WTC11 (cell line): ENCODE data around the gene CLEC2D. TPM values are rescaled to one million over a fixed set of nuclear protein-coding genes. Genes with fewer than 3 reads are reported as not detected.

Experiments
- ATAC-seq: fragments of 200-7000 bp; cut with Tn5 transposase; 2 replicates; pipeline ENCODE4 v1.10.0; 2021; ENCODE audit warnings: mild to moderate bottlenecking, moderate library complexity
- CTCF ChIA-PET: fragments of 300-600 bp; sonication (Branson Sonifier 250); formaldehyde crosslinking; loops from one replicate; lab custom pipeline; 2021; ENCODE audit warnings: antibody characterized with exemption; lab: Charles Lee
- POLR2A ChIA-PET: fragments of 350-600 bp; sonication (Branson Sonifier 250); formaldehyde crosslinking; loops from one replicate; lab custom pipeline; 2021; ENCODE audit warnings: antibody characterized with exemption; lab: Charles Lee
- DNase-seq: peaks from one replicate; pipeline ENCODE4 v3.0.0; 2021; ENCODE audit warnings: low spot score
- H3K27ac Mint-ChIP-seq: 2 replicates; pipeline ENCODE4 v1.8.0; 2021; ENCODE audit warnings: mixed read lengths
- H3K27me3 Mint-ChIP-seq: 2 replicates; pipeline ENCODE4 v1.8.0; 2021; ENCODE audit warnings: low read depth, mild to moderate bottlenecking, moderate library complexity, mixed read lengths
- H3K36me3 Mint-ChIP-seq: 2 replicates; pipeline ENCODE4 v1.8.0; 2021; ENCODE audit warnings: mixed read lengths
- H3K4me1 Mint-ChIP-seq: 2 replicates; pipeline ENCODE4 v1.8.0; 2022; ENCODE audit warnings: mixed read lengths
- H3K4me3 Mint-ChIP-seq: 2 replicates; pipeline ENCODE4 v1.8.0; 2021; ENCODE audit warnings: mild to moderate bottlenecking, moderate library complexity, mixed read lengths
- H3K9me3 Mint-ChIP-seq: 2 replicates; pipeline ENCODE4 v1.8.0; 2021; ENCODE audit warnings: mixed read lengths
- ATF2 ChIP-seq: sonication (generic); formaldehyde crosslinking; IDR thresholded peaks from 2 replicates; pipeline ENCODE4 v1.8.1; 2022; ENCODE audit warnings: low read depth, missing genetic modification reagents, borderline replicate concordance
- ELF4 ChIP-seq: sonication (generic); formaldehyde crosslinking; IDR thresholded peaks from 2 replicates; pipeline ENCODE4 v1.8.1; 2022; ENCODE audit warnings: low read depth, mild to moderate bottlenecking, moderate library complexity, missing genetic modification reagents
- FOXK1 ChIP-seq: sonication (generic); formaldehyde crosslinking; IDR thresholded peaks from 2 replicates; pipeline ENCODE4 v1.8.0; 2022; ENCODE audit warnings: mild to moderate bottlenecking, moderate library complexity, missing genetic modification reagents
- GRHL2 ChIP-seq: fragments of 250-450 bp; sonication (Bioruptor Pico); IDR thresholded peaks from 2 replicates; pipeline ENCODE4 v1.8.0; 2022; ENCODE audit warnings: mild to moderate bottlenecking, moderate library complexity; ENCODE audit not compliant: insufficient replicate concordance, severe bottlenecking
- IRF1 ChIP-seq: sonication (generic); formaldehyde crosslinking; IDR thresholded peaks from 2 replicates; pipeline ENCODE4 v1.8.0; 2023; ENCODE audit warnings: missing genetic modification reagents
- IRF2 ChIP-seq: sonication (generic); formaldehyde crosslinking; IDR thresholded peaks from 2 replicates; pipeline ENCODE4 v1.8.0; 2022; ENCODE audit warnings: low read depth, missing genetic modification reagents, borderline replicate concordance
- JAZF1 ChIP-seq: fragments of 250-450 bp; sonication (Bioruptor Pico); IDR thresholded peaks from 2 replicates; pipeline ENCODE4 v1.9.0; 2021; ENCODE audit warnings: moderate library complexity, mild to moderate bottlenecking, inconsistent platforms
- JUN ChIP-seq: sonication (generic); formaldehyde crosslinking; IDR thresholded peaks from 2 replicates; pipeline ENCODE4 v1.8.0; 2023; ENCODE audit warnings: mild to moderate bottlenecking, missing genetic modification reagents
- NFATC4 ChIP-seq: fragments of 250-450 bp; sonication (Bioruptor Pico); IDR thresholded peaks from 2 replicates; pipeline ENCODE4 v1.9.0; 2021; ENCODE audit warnings: mild to moderate bottlenecking
- NFE2L1 ChIP-seq: sonication (generic); formaldehyde crosslinking; IDR thresholded peaks from 2 replicates; pipeline ENCODE4 v1.8.1; 2023; ENCODE audit warnings: missing genetic modification reagents
- NR1H2 ChIP-seq: sonication (generic); formaldehyde crosslinking; IDR thresholded peaks from 2 replicates; pipeline ENCODE4 v1.9.0; 2021; ENCODE audit warnings: mild to moderate bottlenecking, moderate library complexity, missing genetic modification reagents
- OVOL2 ChIP-seq: fragments of 250-450 bp; sonication (Bioruptor Pico); IDR thresholded peaks from 2 replicates; pipeline ENCODE4 v1.9.0; 2021; ENCODE audit warnings: mild to moderate bottlenecking, borderline replicate concordance
- PRRX2 ChIP-seq: fragments of 250-450 bp; sonication (Bioruptor Pico); IDR thresholded peaks from 2 replicates; pipeline ENCODE4 v1.8.0; 2021; ENCODE audit warnings: mild to moderate bottlenecking
- TEAD4 ChIP-seq: sonication (generic); formaldehyde crosslinking; IDR thresholded peaks from 2 replicates; pipeline ENCODE4 v1.8.0; 2022; ENCODE audit warnings: mild to moderate bottlenecking, missing genetic modification reagents
- ZNF423 ChIP-seq: fragments of 250-450 bp; sonication (Bioruptor Pico); IDR thresholded peaks from 2 replicates; pipeline ENCODE4 v2.1.2; 2022; ENCODE audit warnings: mild to moderate bottlenecking, moderate library complexity
- ZNF512 ChIP-seq: sonication (generic); formaldehyde crosslinking; IDR thresholded peaks from 2 replicates; pipeline ENCODE4 v1.8.1; 2022; ENCODE audit warnings: missing genetic modification reagents, borderline replicate concordance
- ZNF671 ChIP-seq: fragments of 250-450 bp; sonication (Bioruptor Pico); IDR thresholded peaks from 2 replicates; pipeline ENCODE4 v1.8.0; 2021; ENCODE audit warnings: mild to moderate bottlenecking
- ZSCAN18 ChIP-seq: fragments of 250-450 bp; sonication (Bioruptor Pico); IDR thresholded peaks from 2 replicates; pipeline ENCODE4 v2.1.2; 2022; ENCODE audit warnings: mild to moderate bottlenecking, moderate library complexity
- total RNA-seq: library from RNA; stranded (reverse); gene quantifications from 3 replicates; pipeline ENCODE4 v1.2.3, GENCODE V29; 2021
- TF ChIP-seq, protein P1 (sequence below): fragments of 250-450 bp; sonication (Bioruptor Pico); IDR thresholded peaks from 2 replicates; pipeline ENCODE4 v1.9.0; 2021; ENCODE audit warnings: mild to moderate bottlenecking, borderline replicate concordance
- TF ChIP-seq, protein P2 (sequence below): sonication (generic); formaldehyde crosslinking; IDR thresholded peaks from 2 replicates; pipeline ENCODE4 v1.8.1; 2023; ENCODE audit warnings: mild to moderate bottlenecking, missing genetic modification reagents
- TF ChIP-seq, protein P3 (sequence below): sonication (generic); formaldehyde crosslinking; IDR thresholded peaks from 2 replicates; pipeline ENCODE4 v1.8.1; 2023; ENCODE audit warnings: mild to moderate bottlenecking, missing genetic modification reagents, moderate library complexity

The CLEC2D gene
- total RNA-seq, 1 experiment from 2014 or later: 6.2 TPM

GRCh38 chr12:9727813-9728212, 58.3 kb downstream of the CLEC2D start (continued):
- TF ChIP-seq ZSCAN18: no peak
- TF ChIP-seq IRF2 (CRISPR knock-in tag): no peak
- TF ChIP-seq TEAD4: no peak
- TF ChIP-seq, protein P1, sequence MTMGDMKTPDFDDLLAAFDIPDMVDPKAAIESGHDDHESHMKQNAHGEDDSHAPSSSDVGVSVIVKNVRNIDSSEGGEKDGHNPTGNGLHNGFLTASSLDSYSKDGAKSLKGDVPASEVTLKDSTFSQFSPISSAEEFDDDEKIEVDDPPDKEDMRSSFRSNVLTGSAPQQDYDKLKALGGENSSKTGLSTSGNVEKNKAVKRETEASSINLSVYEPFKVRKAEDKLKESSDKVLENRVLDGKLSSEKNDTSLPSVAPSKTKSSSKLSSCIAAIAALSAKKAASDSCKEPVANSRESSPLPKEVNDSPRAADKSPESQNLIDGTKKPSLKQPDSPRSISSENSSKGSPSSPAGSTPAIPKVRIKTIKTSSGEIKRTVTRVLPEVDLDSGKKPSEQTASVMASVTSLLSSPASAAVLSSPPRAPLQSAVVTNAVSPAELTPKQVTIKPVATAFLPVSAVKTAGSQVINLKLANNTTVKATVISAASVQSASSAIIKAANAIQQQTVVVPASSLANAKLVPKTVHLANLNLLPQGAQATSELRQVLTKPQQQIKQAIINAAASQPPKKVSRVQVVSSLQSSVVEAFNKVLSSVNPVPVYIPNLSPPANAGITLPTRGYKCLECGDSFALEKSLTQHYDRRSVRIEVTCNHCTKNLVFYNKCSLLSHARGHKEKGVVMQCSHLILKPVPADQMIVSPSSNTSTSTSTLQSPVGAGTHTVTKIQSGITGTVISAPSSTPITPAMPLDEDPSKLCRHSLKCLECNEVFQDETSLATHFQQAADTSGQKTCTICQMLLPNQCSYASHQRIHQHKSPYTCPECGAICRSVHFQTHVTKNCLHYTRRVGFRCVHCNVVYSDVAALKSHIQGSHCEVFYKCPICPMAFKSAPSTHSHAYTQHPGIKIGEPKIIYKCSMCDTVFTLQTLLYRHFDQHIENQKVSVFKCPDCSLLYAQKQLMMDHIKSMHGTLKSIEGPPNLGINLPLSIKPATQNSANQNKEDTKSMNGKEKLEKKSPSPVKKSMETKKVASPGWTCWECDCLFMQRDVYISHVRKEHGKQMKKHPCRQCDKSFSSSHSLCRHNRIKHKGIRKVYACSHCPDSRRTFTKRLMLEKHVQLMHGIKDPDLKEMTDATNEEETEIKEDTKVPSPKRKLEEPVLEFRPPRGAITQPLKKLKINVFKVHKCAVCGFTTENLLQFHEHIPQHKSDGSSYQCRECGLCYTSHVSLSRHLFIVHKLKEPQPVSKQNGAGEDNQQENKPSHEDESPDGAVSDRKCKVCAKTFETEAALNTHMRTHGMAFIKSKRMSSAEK (CRISPR knock-in tag): no peak
- TF ChIP-seq FOXK1 (CRISPR knock-in tag): no peak
- TF ChIP-seq JUN (CRISPR knock-in tag): no peak
- TF ChIP-seq JAZF1: no peak
- TF ChIP-seq ZNF512 (CRISPR knock-in tag): no peak
- TF ChIP-seq OVOL2 (CRISPR knock-in tag): no peak
- TF ChIP-seq ZNF423 (CRISPR knock-in tag): no peak

DNA sequence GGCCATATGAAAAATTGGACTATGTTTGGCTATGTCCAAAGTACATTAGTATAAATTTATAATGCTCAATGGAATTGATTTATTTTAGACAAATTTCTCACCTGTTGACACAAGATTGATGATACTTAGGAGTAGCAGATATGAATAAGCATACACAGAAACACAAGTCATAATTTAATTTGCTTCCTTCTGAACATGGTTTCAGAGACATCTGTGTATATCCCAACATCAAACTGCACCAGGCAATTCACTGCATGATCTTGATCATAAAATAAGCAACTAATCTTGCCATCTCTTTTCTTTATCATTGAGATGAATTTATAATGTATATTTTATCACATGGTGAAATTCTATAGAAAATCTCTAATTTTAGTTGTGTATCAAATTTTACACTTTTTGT, 59.6 kb downstream of the CLEC2D start:
- CTCF ChIA-PET: interaction anchor here (1.1 to 2.5 kb wide), 4 partner anchors 14 to 22 kb away, joined by 7 to 12 read pairs (median 8); no protein-coding TSS in a partner anchor
- no peak for TF ChIP-seq NFATC4
- no peak for TF ChIP-seq IRF1
- TF ChIP-seq, protein P2, sequence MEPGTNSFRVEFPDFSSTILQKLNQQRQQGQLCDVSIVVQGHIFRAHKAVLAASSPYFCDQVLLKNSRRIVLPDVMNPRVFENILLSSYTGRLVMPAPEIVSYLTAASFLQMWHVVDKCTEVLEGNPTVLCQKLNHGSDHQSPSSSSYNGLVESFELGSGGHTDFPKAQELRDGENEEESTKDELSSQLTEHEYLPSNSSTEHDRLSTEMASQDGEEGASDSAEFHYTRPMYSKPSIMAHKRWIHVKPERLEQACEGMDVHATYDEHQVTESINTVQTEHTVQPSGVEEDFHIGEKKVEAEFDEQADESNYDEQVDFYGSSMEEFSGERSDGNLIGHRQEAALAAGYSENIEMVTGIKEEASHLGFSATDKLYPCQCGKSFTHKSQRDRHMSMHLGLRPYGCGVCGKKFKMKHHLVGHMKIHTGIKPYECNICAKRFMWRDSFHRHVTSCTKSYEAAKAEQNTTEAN: no peak
- no peak for TF ChIP-seq IRF2 (CRISPR knock-in tag)
- TF ChIP-seq NFE2L1 (CRISPR knock-in tag): no peak
- no peak for TF ChIP-seq NR1H2 (CRISPR knock-in tag)
- TF ChIP-seq ZNF512 (CRISPR knock-in tag): no peak
- no peak for TF ChIP-seq ATF2 (CRISPR knock-in tag)
- TF ChIP-seq ELF4 (CRISPR knock-in tag): no peak
- no peak for TF ChIP-seq PRRX2 (CRISPR knock-in tag)
- no peak for TF ChIP-seq ZNF671 (CRISPR knock-in tag)
- no peak for TF ChIP-seq JAZF1
- TF ChIP-seq, protein P3, sequence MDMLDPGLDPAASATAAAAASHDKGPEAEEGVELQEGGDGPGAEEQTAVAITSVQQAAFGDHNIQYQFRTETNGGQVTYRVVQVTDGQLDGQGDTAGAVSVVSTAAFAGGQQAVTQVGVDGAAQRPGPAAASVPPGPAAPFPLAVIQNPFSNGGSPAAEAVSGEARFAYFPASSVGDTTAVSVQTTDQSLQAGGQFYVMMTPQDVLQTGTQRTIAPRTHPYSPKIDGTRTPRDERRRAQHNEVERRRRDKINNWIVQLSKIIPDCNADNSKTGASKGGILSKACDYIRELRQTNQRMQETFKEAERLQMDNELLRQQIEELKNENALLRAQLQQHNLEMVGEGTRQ (CRISPR knock-in tag): no peak
- TF ChIP-seq GRHL2 (CRISPR knock-in tag): no peak

More for the DNA sequence above, 59.6 kb downstream of the CLEC2D start:
- Mint-ChIP-seq H3K4me3 (no peak overlapping the region), H3K36me3 (no peaks in the 10 kb centered on the region), H3K9me3 (no peaks in the 10 kb centered on the region), H3K27ac (no peak overlapping the region), H3K27me3 (peaks cover 4% of the 10 kb centered on the region; the same call in 1 of the 2 replicates), H3K4me1 (no peaks in the 10 kb centered on the region; the same call in 1 of the 2 replicates)
- no peak for DNase-seq
- POLR2A ChIA-PET: no interaction called here
- no peak for ATAC-seq
